HCT116 (cell line): ENCODE results near the gene ZNF331. TPM values are rescaled to one million over a fixed set of nuclear protein-coding genes. Genes with fewer than 3 reads are reported as not detected.

ENCODE experiments used
- ATAC-seq: fragments of 200-7000 bp; cut with Tn5 transposase; 2 replicates; pipeline ENCODE4 v1.9.1; 2020; ENCODE audit warnings: mild to moderate bottlenecking, moderate library complexity
- BruUV-seq: library from RNA; stranded (reverse); fragments of 400-500 nt; replicated peaks from 2 replicates; lab custom pipeline; 2021; lab: Mats Ljungman, UMichigan
- CTCF ChIA-PET: fragments of 300-600 bp; sonication (Branson Sonifier 250); formaldehyde crosslinking; loops from one replicate; lab custom pipeline; 2021; ENCODE audit warnings: antibody characterized with exemption; lab: Charles Lee
- POLR2A ChIA-PET: fragments of 300-600, 350-600 bp; sonication (Branson Sonifier 250); formaldehyde crosslinking; loops from one replicate; lab custom pipeline; 2021; ENCODE audit warnings: antibody characterized with exemption; lab: Charles Lee
- RAD21 ChIA-PET, 2 experiments: fragments of 300-600 bp; sonication (Branson Sonifier 250); formaldehyde crosslinking; loops; one replicate each; lab custom pipeline; 2023; ENCODE audit warnings: low total read pairs in 2 of 2; ENCODE audit not compliant: uncharacterized antibody in 2 of 2, unreplicated experiment in 2 of 2, low non-redundant PET in 1 of 2; lab: Charles Lee
- DNase-seq: peaks from one replicate; pipeline ENCODE4 v3.0.0-alpha.2; 2010; ENCODE audit warnings: low read depth, low spot score
- H2AFZ ChIP-seq: fragments of 200-600 bp; shearing (Covaris generic), sonication (generic); 2 replicates; pipeline ENCODE4 v1.6.1; 2017; ENCODE audit warnings: low read depth, mixed run types, mixed read lengths, antibody characterized with exemption, low read length; ENCODE audit not compliant: poor library complexity, severe bottlenecking
- H3K27ac ChIP-seq: 2 replicates; pipeline ENCODE4 v1.5.1; 2012; ENCODE audit warnings: low read depth, low read length
- H3K27me3 ChIP-seq: fragments of 200-600 bp; sonication (generic); 2 replicates; pipeline ENCODE4 v1.6.1; 2016; ENCODE audit warnings: mixed run types, low read length, mixed read lengths; ENCODE audit not compliant: insufficient read depth
- H3K36me3 ChIP-seq, 2 experiments: fragments of 200-500 bp in 1 of 2; fragments of 200-600 bp in 1 of 2; sonication (Bioruptor generic) in 1 of 2; sonication (generic) in 1 of 2; 2 replicates each; pipeline versions ENCODE4 v1.5.1 to v1.6.1; 2014 to 2016; ENCODE audit warnings: low read length in 2 of 2, inconsistent platforms in 1 of 2, mixed read lengths in 1 of 2, mixed run types in 1 of 2; ENCODE audit not compliant: insufficient read depth in 2 of 2, control insufficient read depth in 1 of 2
- H3K4me1 ChIP-seq, 2 experiments: fragments of 200-600 bp in 1 of 2; sonication (generic) in 1 of 2; 2 replicates each; pipeline versions ENCODE4 v1.5.1 to v1.6.1; 2012 to 2017; ENCODE audit warnings: low read length in 2 of 2, inconsistent platforms in 1 of 2, mild to moderate bottlenecking in 1 of 2, mixed read lengths in 1 of 2, mixed run types in 1 of 2, moderate library complexity in 1 of 2; ENCODE audit not compliant: insufficient read depth in 2 of 2, control insufficient read depth in 1 of 2
- H3K4me2 ChIP-seq: fragments of 200-600 bp; sonication (generic); 2 replicates; pipeline ENCODE4 v1.6.1; 2017; ENCODE audit warnings: mixed run types, low read length, mixed read lengths
- H3K4me3 ChIP-seq, 2 experiments: fragments of 200-600 bp in 1 of 2; sonication (generic) in 1 of 2; replicated peaks in 1 of 2; 2 replicates each; pipeline ENCODE4 v1.5.1; 2011 to 2016; ENCODE audit warnings: low read length in 2 of 2, control low read depth in 1 of 2, low read depth in 1 of 2, mild to moderate bottlenecking in 1 of 2, mixed read lengths in 1 of 2, mixed run types in 1 of 2
- H3K79me2 ChIP-seq: fragments of 200-600 bp; sonication (generic); 2 replicates; pipeline ENCODE4 v1.6.1; 2017; ENCODE audit warnings: mild to moderate bottlenecking, mixed run types, low read length, moderate library complexity, mixed read lengths; ENCODE audit not compliant: insufficient read depth
- H3K9ac ChIP-seq: fragments of 200-600 bp; sonication (generic); 2 replicates; pipeline ENCODE4 v1.6.1; 2016; ENCODE audit warnings: low read length, mixed read lengths
- H3K9me2 ChIP-seq: fragments of 200-600 bp; sonication (generic), shearing (Covaris generic); 2 replicates; pipeline ENCODE4 v1.6.1; 2017; ENCODE audit warnings: mixed run types, mild to moderate bottlenecking, moderate library complexity; ENCODE audit not compliant: insufficient read depth
- H3K9me3 ChIP-seq, 2 experiments: fragments of 200-500 bp in 1 of 2; fragments of 200-600 bp in 1 of 2; sonication (Bioruptor generic) in 1 of 2; sonication (generic) in 1 of 2; 2 replicates each; pipeline ENCODE4 v1.6.1; 2014 to 2017; ENCODE audit warnings: low read length in 2 of 2, mixed read lengths in 2 of 2, inconsistent platforms in 1 of 2, low read depth in 1 of 2, mild to moderate bottlenecking in 1 of 2, mixed run types in 1 of 2, moderate library complexity in 1 of 2; ENCODE audit not compliant: control insufficient read depth in 1 of 2, insufficient read depth in 1 of 2
- H4K20me1 ChIP-seq: fragments of 200-600 bp; sonication (generic), shearing (Covaris generic); 2 replicates; pipeline ENCODE4 v1.6.1; 2017; ENCODE audit warnings: mixed run types, mild to moderate bottlenecking, moderate library complexity; ENCODE audit not compliant: insufficient read depth
- ATF3 ChIP-seq: IDR thresholded peaks from 2 replicates; pipeline ENCODE4 v1.6.1; 2012
- CBX3 ChIP-seq: IDR thresholded peaks from 2 replicates; pipeline ENCODE4 v1.6.1; 2012; ENCODE audit warnings: low read depth
- CEBPB ChIP-seq: IDR thresholded peaks from 2 replicates; pipeline ENCODE4 v1.6.1; 2012; ENCODE audit warnings: low read depth
- CTCF ChIP-seq, 3 experiments: fragments of 200-600 bp in 1 of 3; sonication (generic) in 1 of 3; IDR thresholded peaks in 2 of 3; conservative IDR thresholded peaks in 1 of 3; 2 replicates each; pipeline ENCODE4 v1.5.1; 2012 to 2017; ENCODE audit warnings: low read depth in 2 of 3, low read length in 2 of 3, antibody characterized with exemption in 1 of 3, borderline replicate concordance in 1 of 3, control low read depth in 1 of 3, mild to moderate bottlenecking in 1 of 3, mixed read lengths in 1 of 3, mixed run types in 1 of 3, moderate library complexity in 1 of 3; ENCODE audit not compliant: insufficient read depth in 1 of 3
- ELF1 ChIP-seq: IDR thresholded peaks from 2 replicates; pipeline ENCODE4 v1.6.1; 2012; ENCODE audit warnings: low read depth, borderline replicate concordance
- EZH2 ChIP-seq: fragments of 200-600 bp; sonication (generic); IDR thresholded peaks from 2 replicates; pipeline ENCODE4 v1.6.1; 2017; ENCODE audit warnings: antibody characterized with exemption, mixed run types
- FOSL1 ChIP-seq: IDR thresholded peaks from 2 replicates; pipeline ENCODE4 v1.6.1; 2012; ENCODE audit warnings: low read depth
- JUND ChIP-seq: IDR thresholded peaks from 2 replicates; pipeline ENCODE4 v1.6.1; 2012
- MAX ChIP-seq: IDR thresholded peaks from 2 replicates; pipeline ENCODE4 v1.6.1; 2012
- POLR2A ChIP-seq: IDR thresholded peaks from 2 replicates; pipeline ENCODE4 v1.7.0; 2011; ENCODE audit warnings: borderline replicate concordance; ENCODE audit not compliant: insufficient read depth, insufficient read length; ENCODE audit errors: extremely low read depth
- POLR2AphosphoS5 ChIP-seq: IDR thresholded peaks from 2 replicates; pipeline ENCODE4 v1.6.1; 2011; ENCODE audit warnings: mild to moderate bottlenecking, low read depth, low read length, moderate library complexity
- REST ChIP-seq: IDR thresholded peaks from 2 replicates; pipeline ENCODE4 v1.6.1; 2012; ENCODE audit warnings: low read depth
- SIN3A ChIP-seq: IDR thresholded peaks from 2 replicates; pipeline ENCODE4 v1.6.1; 2012; ENCODE audit warnings: low read depth
- SP1 ChIP-seq: IDR thresholded peaks from 2 replicates; pipeline ENCODE4 v1.6.1; 2012; ENCODE audit warnings: low read depth
- SRF ChIP-seq: IDR thresholded peaks from 2 replicates; pipeline ENCODE4 v1.6.1; 2012; ENCODE audit warnings: low read depth
- TCF7L2 ChIP-seq: IDR thresholded peaks from 2 replicates; pipeline ENCODE4 v1.7.0; 2011; ENCODE audit warnings: borderline replicate concordance, inconsistent platforms; ENCODE audit not compliant: insufficient read depth, insufficient read length; ENCODE audit errors: extremely low read depth
- YY1 ChIP-seq: IDR thresholded peaks from 2 replicates; pipeline ENCODE4 v1.6.1; 2011; ENCODE audit warnings: low read length, low read depth, moderate library complexity, mild to moderate bottlenecking; ENCODE audit not compliant: insufficient replicate concordance; ENCODE audit errors: extremely low read depth
- ZBTB33 ChIP-seq: IDR thresholded peaks from 2 replicates; pipeline ENCODE4 v1.6.1; 2011; ENCODE audit warnings: mild to moderate bottlenecking, low read length, moderate library complexity; ENCODE audit not compliant: insufficient replicate concordance; ENCODE audit errors: extremely low read depth
- ZFX ChIP-seq: fragments of 450-650 bp; IDR thresholded peaks from 2 replicates; pipeline ENCODE4 v1.6.1; 2017
- intact Hi-C: fragments of 100-400 bp; cut with micrococcal nuclease; formaldehyde crosslinking; loops from 2 replicates; pipeline ENCODE4 v1.10.0; 2022
- total RNA-seq: library from RNA; stranded (reverse); gene quantifications from one replicate; pipeline ENCODE4 v1.2.1, GENCODE V29; 2021; ENCODE audit not compliant: unreplicated experiment

Gene ZNF331
- total RNA-seq, 1 experiment from 2014 or later, result 0.59 TPM

GRCh38 chr19:53581871-53582279, 43.9 kb downstream of the ZNF331 start:
- H3K4me2 ChIP-seq, result no peak overlapping the region
- H3K9ac ChIP-seq, result no peak overlapping the region
- H3K4me1 ChIP-seq, result no peaks in the 10 kb centered on the region
- H3K9me3 ChIP-seq, result peaks cover 10 to 17% of the 10 kb centered on the region in 2 experiments; a peak in 2 of 4 replicates
- H3K4me3 ChIP-seq, result no peak overlapping the region
- intact Hi-C loops, result no loop called here
- no peaks in the 10 kb centered on the region for H3K9me2 ChIP-seq
- CTCF ChIA-PET, result no interaction called here
- H4K20me1 ChIP-seq, result no peaks in the 10 kb centered on the region
- TF ChIP-seq YY1 (no peak), MAX (no peak), SP1 (no peak), POLR2A (no peak), JUND (no peak), ZFX (no peak), EZH2 (no peak), ZBTB33 (no peak), POLR2AphosphoS5 (no peak), SRF (no peak), CEBPB (no peak), ATF3 (no peak), REST (no peak), ELF1 (no peak), SIN3A (no peak), FOSL1 (no peak), CBX3 (no peak), TCF7L2 (no peak), CTCF (IDR thresholded peaks at IDR 0.05 in 2 of 3, conservative IDR thresholded peaks at IDR 0.05 in 1 of 3; ENCODE audit: borderline replicate concordance in 1 of 3, insufficient read depth in 1 of 3, low read depth in 2 of 3, low read length in 2 of 3) (no peak)
- H3K27me3 ChIP-seq, result no peaks in the 10 kb centered on the region
- no peaks in the 10 kb centered on the region for H3K36me3 ChIP-seq
- POLR2A ChIA-PET, result no interaction called here
- no peaks in the 10 kb centered on the region for H3K79me2 ChIP-seq
- RAD21 ChIA-PET, result no interaction called here
- BruUV-seq, result no TSS peak
- H2AFZ ChIP-seq, result no peak overlapping the region
- no peak for ATAC-seq
- no peak for DNase-seq
- no peak overlapping the region for H3K27ac ChIP-seq
